ENCODE data around the gene MC5R.

- TF ChIP-seq POLR2A (IDR thresholded peaks at IDR 0.05) (no peak), CTCF (IDR thresholded peaks at IDR 0.05) (no peak)
Observed at GRCh38 chr18:13872932-13873331, 49.0 kb downstream of the MC5R start.
